SU-DHL-6 (cell line): ENCODE data around the gene AJAP1.

Experiments
- EZH2phosphoT487 ChIP-seq: fragments of 200-600 bp; sonication (generic), shearing (Covaris generic); conservative IDR thresholded peaks from 2 replicates; pipeline ENCODE4 v1.6.1; 2018; ENCODE audit warnings: mild to moderate bottlenecking, antibody characterized with exemption, low read length, moderate library complexity, mixed read lengths
- TF ChIP-seq, protein P1 (sequence below): fragments of 200-600 bp; sonication (generic); IDR thresholded peaks from one replicate; pipeline ENCODE4 v1.5.1; 2017; ENCODE audit warnings: antibody characterized with exemption, mild to moderate bottlenecking, low read length, moderate library complexity; ENCODE audit not compliant: insufficient read depth, poor library complexity, severe bottlenecking

DNA sequence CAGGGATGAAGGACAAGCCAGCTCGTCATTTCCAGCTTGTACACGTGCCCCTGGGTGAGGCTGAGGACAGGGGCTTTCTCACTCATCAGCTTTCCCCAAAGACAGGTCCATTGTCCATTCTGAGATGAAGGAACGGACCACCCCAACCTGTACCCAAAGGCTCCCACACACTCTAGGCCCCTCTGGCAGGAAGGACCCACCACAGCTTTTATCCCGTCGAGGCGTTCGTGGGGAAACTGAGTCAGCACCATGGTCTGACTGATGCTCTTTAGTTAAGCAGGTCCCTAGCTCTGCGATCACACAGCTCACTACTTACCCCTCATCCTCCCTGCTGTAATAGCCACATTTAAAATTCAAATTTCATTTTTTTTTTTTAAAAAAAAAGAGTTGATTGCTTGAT, 117.3 kb downstream of the AJAP1 start:
- TF ChIP-seq, protein P1, sequence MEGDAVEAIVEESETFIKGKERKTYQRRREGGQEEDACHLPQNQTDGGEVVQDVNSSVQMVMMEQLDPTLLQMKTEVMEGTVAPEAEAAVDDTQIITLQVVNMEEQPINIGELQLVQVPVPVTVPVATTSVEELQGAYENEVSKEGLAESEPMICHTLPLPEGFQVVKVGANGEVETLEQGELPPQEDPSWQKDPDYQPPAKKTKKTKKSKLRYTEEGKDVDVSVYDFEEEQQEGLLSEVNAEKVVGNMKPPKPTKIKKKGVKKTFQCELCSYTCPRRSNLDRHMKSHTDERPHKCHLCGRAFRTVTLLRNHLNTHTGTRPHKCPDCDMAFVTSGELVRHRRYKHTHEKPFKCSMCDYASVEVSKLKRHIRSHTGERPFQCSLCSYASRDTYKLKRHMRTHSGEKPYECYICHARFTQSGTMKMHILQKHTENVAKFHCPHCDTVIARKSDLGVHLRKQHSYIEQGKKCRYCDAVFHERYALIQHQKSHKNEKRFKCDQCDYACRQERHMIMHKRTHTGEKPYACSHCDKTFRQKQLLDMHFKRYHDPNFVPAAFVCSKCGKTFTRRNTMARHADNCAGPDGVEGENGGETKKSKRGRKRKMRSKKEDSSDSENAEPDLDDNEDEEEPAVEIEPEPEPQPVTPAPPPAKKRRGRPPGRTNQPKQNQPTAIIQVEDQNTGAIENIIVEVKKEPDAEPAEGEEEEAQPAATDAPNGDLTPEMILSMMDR = no peak
- no peak for TF ChIP-seq EZH2phosphoT487
